ENCODE results near the gene PLK3. TPM values are rescaled to one million over a fixed set of nuclear protein-coding genes. Genes with fewer than 3 reads are reported as not detected.

Gene PLK3
- polyA plus RNA-seq, 2 of the 4 experiments (the other 2 are of a cell fraction): 11.2 to 12.6 TPM

GRCh38 chr1:44798481-44799365 lies 1.5 kb upstream of the PLK3 start:
- no peak for FAIRE-seq

GRCh38 chr1:44801491-44802305 lies 1.5 kb downstream of the PLK3 start:
- TF ChIP-seq POLR2AphosphoS2 (conservative IDR thresholded peaks at IDR 0.05; ENCODE audit: low read length) (no peak), NPAS2 (CRISPR knock-in tag; IDR thresholded peaks at IDR 0.05; ENCODE audit: borderline replicate concordance) (no peak), BCL3 (IDR thresholded peaks at IDR 0.05) (no peak), EHMT2 (IDR thresholded peaks at IDR 0.05; ENCODE audit: low read depth) (no peak), ZNF302 (CRISPR knock-in tag; IDR thresholded peaks at IDR 0.05) (no peak), MAZ (IDR thresholded peaks at IDR 0.05; ENCODE audit: borderline replicate concordance, low read depth, low read length) (no peak), CHD4 (IDR thresholded peaks at IDR 0.05; ENCODE audit: borderline replicate concordance) (no peak), ESRRA (IDR thresholded peaks at IDR 0.05; ENCODE audit: borderline replicate concordance, low read length) (no peak), ATOH8 (CRISPR knock-in tag; IDR thresholded peaks at IDR 0.05; ENCODE audit: low read depth) (no peak), RAD21 (conservative IDR thresholded peaks at IDR 0.05 in 1 of 2, IDR thresholded peaks at IDR 0.05 in 1 of 2) (no peak), RFX5 (IDR thresholded peaks at IDR 0.05) (no peak), GATA3 (IDR thresholded peaks at IDR 0.05; ENCODE audit: borderline replicate concordance) (no peak), FOSL2 (IDR thresholded peaks at IDR 0.05) (no peak), FOSL2 (CRISPR knock-in tag; IDR thresholded peaks at IDR 0.05) (no peak), CBX8 (IDR thresholded peaks at IDR 0.05) (no peak)
- CTCF ChIA-PET: interaction anchor here (0.7 to 4.3 kb wide), 4 partner anchors 8 to 12 kb away, joined by 3 to 41 read pairs (median 4); no protein-coding TSS in a partner anchor
- Histone ChIP-seq H3K9me3 (no peaks in the 10 kb centered on the region), H3K4me3 (peak overlapping the region; percentile 98), H3K27ac (peak overlapping the region; percentile 41 to 91; a peak in 5 of 6 replicates), H3K4me1 (peaks cover 49% of the 10 kb centered on the region), H3K4me2 (peak overlapping the region; percentile 96)
- POLR2A ChIA-PET: interaction anchor here (0.6 to 3.1 kb wide), 6 partner anchors 7 to 80 kb away, joined by 3 to 47 read pairs (median 28); partner anchors contain the start of gene BTBD19
- no peak for ATAC-seq
- WGBS (ENCODE audit: missing lambda C conversion rate): 71% methylated on average over 12 of the region's 13 CpGs
- DNase-seq (ENCODE audit: low read depth in 1 of 2, low spot score in 1 of 2): no peak
- FAIRE-seq: no peak

More at GRCh38 chr1:44798481-44799365, 1.5 kb upstream of the PLK3 start:
- CTCF ChIA-PET: interaction anchor here (0.6 to 4.3 kb wide), 9 partner anchors 8 to 71 kb away, joined by 3 to 44 read pairs (median 4); partner anchors contain the start of genes BEST4, BTBD19 and DYNLT4
- WGBS (ENCODE audit: missing lambda C conversion rate): 88% methylated on average over 10 of the region's 10 CpGs
- Histone ChIP-seq H3K4me3 (no peak overlapping the region), H3K4me2 (peak overlapping the region; percentile 62; the same call in 1 of the 3 replicates), H3K4me1 (peaks cover 34% of the 10 kb centered on the region), H3K9me3 (no peaks in the 10 kb centered on the region), H3K27ac (peak overlapping the region; percentile 91 to 95)
- POLR2A ChIA-PET: interaction anchor here (0.9 to 3.1 kb wide), 5 partner anchors 9 to 68 kb away, joined by 3 to 34 read pairs (median 17); partner anchors contain the start of genes RNU5D-1 and RPS8
- ATAC-seq (no peak), DNase-seq (ENCODE audit: low read depth in 1 of 2, low spot score in 1 of 2) (no peak)
- TF ChIP-seq CHD4 (IDR thresholded peaks at IDR 0.05; ENCODE audit: borderline replicate concordance): no peak
- TF ChIP-seq MAFK (IDR thresholded peaks at IDR 0.05; ENCODE audit: partially characterized antibody): peak; percentile 36
